Trophoblast cell (in vitro differentiated cells and primary cell): ENCODE data around the gene SPACA4.

Source experiments
- DNase-seq, 2 donors: peaks; one replicate each; pipeline ENCODE4 v3.0.0-alpha.2; 2016
- H2AFZ ChIP-seq: 2 replicates; pipeline ENCODE4 v1.6.1; 2013; ENCODE audit warnings: low read length, moderate library complexity, mild to moderate bottlenecking; ENCODE audit not compliant: insufficient read depth, poor library complexity
- H2AK5ac ChIP-seq: 2 replicates; pipeline ENCODE4 v1.6.1; 2013; ENCODE audit warnings: mild to moderate bottlenecking, low read length
- H2BK120ac ChIP-seq: 2 replicates; pipeline ENCODE4 v1.6.1; 2013; ENCODE audit warnings: low read length, mild to moderate bottlenecking, moderate library complexity; ENCODE audit not compliant: insufficient read depth, poor library complexity
- H2BK12ac ChIP-seq: 2 replicates; pipeline ENCODE4 v1.6.1; 2013; ENCODE audit warnings: mild to moderate bottlenecking, low read length, moderate library complexity
- H2BK5ac ChIP-seq: 2 replicates; pipeline ENCODE4 v1.6.1; 2013; ENCODE audit warnings: low read length, low read depth, moderate library complexity, mild to moderate bottlenecking; ENCODE audit not compliant: poor library complexity
- H3K14ac ChIP-seq: 2 replicates; pipeline ENCODE4 v1.6.1; 2013; ENCODE audit warnings: mild to moderate bottlenecking, low read length
- H3K18ac ChIP-seq: 2 replicates; pipeline ENCODE4 v1.6.1; 2013; ENCODE audit warnings: mild to moderate bottlenecking, low read length
- H3K23ac ChIP-seq: 2 replicates; pipeline ENCODE4 v1.6.1; 2013; ENCODE audit warnings: low read length
- H3K27ac ChIP-seq: 2 replicates; pipeline ENCODE4 v1.5.1; 2013; ENCODE audit warnings: low read depth, mild to moderate bottlenecking, inconsistent platforms, low read length, moderate library complexity
- H3K27me3 ChIP-seq: 2 replicates; pipeline ENCODE4 v1.6.1; 2013; ENCODE audit warnings: inconsistent platforms, mild to moderate bottlenecking, low read length, moderate library complexity; ENCODE audit not compliant: insufficient read depth
- H3K36me3 ChIP-seq, 2 experiments: 1 replicate in 1 of 2; 2 replicates in 1 of 2; pipeline ENCODE4 v1.6.1; 2013; ENCODE audit warnings: low read length in 2 of 2, mild to moderate bottlenecking in 2 of 2, moderate library complexity in 1 of 2; ENCODE audit not compliant: insufficient read depth in 2 of 2, control insufficient read depth in 1 of 2
- H3K4ac ChIP-seq: 2 replicates; pipeline ENCODE4 v1.6.1; 2013; ENCODE audit warnings: low read depth, mild to moderate bottlenecking, low read length, moderate library complexity
- H3K4me1 ChIP-seq, 2 experiments: 1 replicate in 1 of 2; 2 replicates in 1 of 2; pipeline ENCODE4 v1.6.1; 2013; ENCODE audit warnings: low read length in 2 of 2, mild to moderate bottlenecking in 2 of 2, moderate library complexity in 1 of 2; ENCODE audit not compliant: insufficient read depth in 2 of 2, control insufficient read depth in 1 of 2
- H3K4me2 ChIP-seq: 2 replicates; pipeline ENCODE4 v1.6.1; 2013; ENCODE audit warnings: inconsistent platforms, mild to moderate bottlenecking, low read length, moderate library complexity
- H3K4me3 ChIP-seq: 2 replicates; pipeline ENCODE4 v1.5.1; 2013; ENCODE audit warnings: mild to moderate bottlenecking, low read depth, low read length, inconsistent platforms
- H3K79me1 ChIP-seq: one replicate; pipeline ENCODE4 v1.6.1; 2013; ENCODE audit warnings: low read length
- H3K79me2 ChIP-seq: 2 replicates; pipeline ENCODE4 v1.6.1; 2013; ENCODE audit warnings: low read length, mild to moderate bottlenecking; ENCODE audit not compliant: control insufficient read depth, insufficient read depth, poor library complexity
- H3K9ac ChIP-seq: 2 replicates; pipeline ENCODE4 v1.6.1; 2013; ENCODE audit warnings: mild to moderate bottlenecking, low read length
- H3K9me3 ChIP-seq: 2 replicates; pipeline ENCODE4 v1.6.1; 2013; ENCODE audit warnings: low read depth, mild to moderate bottlenecking, control low read depth, inconsistent platforms, low read length; ENCODE audit not compliant: insufficient read depth
- H4K12ac ChIP-seq: 2 replicates; pipeline ENCODE4 v1.6.1; 2013; ENCODE audit warnings: low read depth, mild to moderate bottlenecking, low read length, moderate library complexity
- H4K8ac ChIP-seq: 2 replicates; pipeline ENCODE4 v1.6.1; 2013; ENCODE audit warnings: low read depth, mild to moderate bottlenecking, low read length, moderate library complexity
- H4K91ac ChIP-seq: one replicate; pipeline ENCODE4 v1.6.1; 2013; ENCODE audit warnings: low read depth, mild to moderate bottlenecking, low read length, moderate library complexity
- WGBS: extraction: QIAGEN DNeasy Blood & Tissue Kit; methylation state at CpG from one replicate; pipeline ENCODE4 v1.1.7; 2013; ENCODE audit warnings: missing lambda C conversion rate; ENCODE audit not compliant: insufficient read length, insufficient coverage; ENCODE audit errors: extremely low coverage; 5-methylcytosine and 5-hydroxymethylcytosine counted together

Gene SPACA4

DNA sequence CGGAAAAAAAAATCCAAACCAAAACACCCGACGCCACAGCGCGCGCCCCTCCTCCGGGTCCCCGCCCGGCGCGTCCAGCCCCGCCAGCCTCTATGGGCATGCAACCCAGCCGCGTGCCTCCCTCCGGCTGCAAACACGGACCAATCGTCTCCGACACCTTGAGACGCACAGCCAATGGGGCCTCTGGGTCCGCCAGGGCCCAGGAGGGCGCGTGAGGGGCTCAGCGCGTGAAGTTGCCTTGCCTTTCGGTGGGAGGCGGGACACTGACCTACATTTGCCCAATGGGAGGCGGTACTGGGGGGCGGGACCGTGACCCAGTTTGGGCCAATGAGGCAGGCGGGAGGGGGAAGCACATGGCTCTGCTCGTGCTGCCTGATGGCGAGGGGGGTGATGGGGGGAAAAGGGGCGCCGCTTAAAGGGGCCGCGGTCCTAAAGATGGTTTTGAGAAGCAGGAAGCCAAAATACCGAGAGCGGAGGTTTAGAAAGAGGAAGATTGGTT lies 31.0 kb downstream of the SPACA4 start:
- Histone ChIP-seq H3K9ac (no peak overlapping the region), H3K18ac (no peak overlapping the region), H2BK120ac (no peak overlapping the region), H3K79me2 (no peaks in the 10 kb centered on the region), H3K23ac (no peak overlapping the region), H4K8ac (peak overlapping the region; percentile 30), H3K79me1 (peaks cover 3% of the 10 kb centered on the region), H3K4ac (no peak overlapping the region), H3K4me2 (peak overlapping the region; percentile 24), H3K27ac (no peak overlapping the region), H3K36me3 (no peaks in the 10 kb centered on the region), H2BK5ac (no peak overlapping the region), H3K4me3 (no peak overlapping the region), H2AK5ac (no peak overlapping the region), H3K4me1 (peaks cover 21 to 32% of the 10 kb centered on the region in 2 experiments), H3K9me3 (peaks cover 3% of the 10 kb centered on the region), H4K91ac (no peak overlapping the region), H3K27me3 (peaks cover 15% of the 10 kb centered on the region), H2AFZ (no peak overlapping the region), H2BK12ac (no peak overlapping the region), H3K14ac (no peak overlapping the region), H4K12ac (no peak overlapping the region)
- WGBS, result no CpG with 5 or more reads among the region's 38 CpGs
- DNase-seq, result peak; percentile 87 to 95

- Histone ChIP-seq H3K23ac (no peak overlapping the region), H3K4me3 (no peak overlapping the region), H3K4me2 (peak overlapping the region; percentile 24), H4K91ac (no peak overlapping the region), H2AFZ (peak overlapping the region; percentile 42), H3K9ac (no peak overlapping the region), H3K36me3 (no peaks in the 10 kb centered on the region), H3K4ac (no peak overlapping the region), H3K9me3 (peaks cover 2% of the 10 kb centered on the region), H4K8ac (peak overlapping the region; percentile 30), H2BK5ac (no peak overlapping the region), H2AK5ac (no peak overlapping the region), H4K12ac (no peak overlapping the region), H2BK12ac (no peak overlapping the region), H3K27me3 (peaks cover 15% of the 10 kb centered on the region), H3K79me2 (no peaks in the 10 kb centered on the region), H3K27ac (no peak overlapping the region), H3K4me1 (peaks cover 21 to 26% of the 10 kb centered on the region in 2 experiments), H3K18ac (no peak overlapping the region), H3K79me1 (peaks cover 3% of the 10 kb centered on the region), H3K14ac (no peak overlapping the region), H2BK120ac (no peak overlapping the region)
- no CpG with 5 or more reads among the region's 29 CpGs for WGBS
- DNase-seq, result peak; percentile 64 to 75
Observed at GRCh38 chr19:48637948-48638830, 31.6 kb downstream of the SPACA4 start.

DNA sequence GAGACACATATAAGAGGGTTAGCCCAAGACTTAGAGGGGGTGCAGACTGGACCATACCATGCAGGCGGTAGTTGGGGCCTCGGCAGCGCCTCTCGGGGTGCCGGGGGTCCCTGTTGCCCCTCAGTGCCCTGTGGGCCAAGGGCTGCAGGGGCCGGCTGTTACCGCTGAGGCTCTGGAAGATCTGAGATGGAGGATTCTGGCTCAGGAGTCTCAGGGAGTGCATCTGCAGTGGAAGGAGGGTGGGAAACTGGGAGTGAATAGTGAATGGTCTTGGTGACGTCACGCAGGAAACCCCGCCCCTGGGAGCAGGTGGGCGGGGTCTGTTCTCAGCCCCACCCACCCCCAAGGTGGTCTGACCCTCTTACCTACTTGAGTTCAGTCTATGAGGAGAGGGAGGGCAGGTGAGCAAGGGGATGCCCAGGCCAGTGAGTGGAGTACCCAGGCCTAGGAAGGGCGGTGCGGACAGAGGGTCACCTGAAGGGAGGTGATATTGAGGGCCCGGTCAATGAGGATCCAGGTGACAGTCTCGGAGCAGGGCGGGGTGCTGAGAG lies 32.4 kb downstream of the SPACA4 start:
- H3K9me3 ChIP-seq, result no peaks in the 10 kb centered on the region
- no peak overlapping the region for H3K14ac ChIP-seq
- no peak overlapping the region for H3K18ac ChIP-seq
- H3K4me2 ChIP-seq, result no peak overlapping the region
- H2BK5ac ChIP-seq, result no peak overlapping the region
- WGBS, result no CpG with 5 or more reads among the region's 16 CpGs
- H2AK5ac ChIP-seq, result no peak overlapping the region
- no peaks in the 10 kb centered on the region for H3K36me3 ChIP-seq
- H2BK12ac ChIP-seq, result no peak overlapping the region
- H3K27me3 ChIP-seq, result peaks cover 15% of the 10 kb centered on the region
- peaks cover 3% of the 10 kb centered on the region for H3K79me1 ChIP-seq
- H4K91ac ChIP-seq, result no peak overlapping the region
- peaks cover 21 to 23% of the 10 kb centered on the region in 2 experiments for H3K4me1 ChIP-seq
- DNase-seq, result no peak
- H3K4ac ChIP-seq, result no peak overlapping the region
- H2BK120ac ChIP-seq, result no peak overlapping the region
- H3K9ac ChIP-seq, result no peak overlapping the region
- H3K27ac ChIP-seq, result no peak overlapping the region
- no peak overlapping the region for H3K4me3 ChIP-seq
- no peak overlapping the region for H4K12ac ChIP-seq
- no peaks in the 10 kb centered on the region for H3K79me2 ChIP-seq
- peak overlapping the region; percentile 8 for H2AFZ ChIP-seq
- no peak overlapping the region for H3K23ac ChIP-seq
- no peak overlapping the region for H4K8ac ChIP-seq

- no peak overlapping the region for H2BK120ac ChIP-seq
- H3K4me2 ChIP-seq, result no peak overlapping the region
- H2AFZ ChIP-seq, result no peak overlapping the region
- no peak overlapping the region for H4K91ac ChIP-seq
- peaks cover 14 to 17% of the 10 kb centered on the region in 2 experiments for H3K4me1 ChIP-seq
- H3K36me3 ChIP-seq, result no peaks in the 10 kb centered on the region
- H2BK5ac ChIP-seq, result no peak overlapping the region
- peaks cover 15% of the 10 kb centered on the region for H3K27me3 ChIP-seq
- DNase-seq, result no peak
- WGBS, result no CpG with 5 or more reads among the region's 33 CpGs
- no peak overlapping the region for H2BK12ac ChIP-seq
- no peak overlapping the region for H2AK5ac ChIP-seq
- no peak overlapping the region for H3K14ac ChIP-seq
- no peaks in the 10 kb centered on the region for H3K9me3 ChIP-seq
- H3K4ac ChIP-seq, result no peak overlapping the region
- H4K12ac ChIP-seq, result no peak overlapping the region
- H4K8ac ChIP-seq, result no peak overlapping the region
- no peak overlapping the region for H3K27ac ChIP-seq
- peaks cover under 1% of the 10 kb centered on the region for H3K79me1 ChIP-seq
- no peak overlapping the region for H3K18ac ChIP-seq
- no peak overlapping the region for H3K23ac ChIP-seq
- H3K9ac ChIP-seq, result peak overlapping the region; percentile 26
- H3K79me2 ChIP-seq, result no peaks in the 10 kb centered on the region
- no peak overlapping the region for H3K4me3 ChIP-seq
Observed at GRCh38 chr19:48639483-48640375, 33.2 kb downstream of the SPACA4 start.
